ENCODE measurements around the gene IGSF3.

IGSF3 gene

GRCh38 chr1:116545359-116545705, 122.2 kb downstream of the IGSF3 start:
- no peak for DNase-seq

GRCh38 chr1:116544588-116545358, 122.8 kb downstream of the IGSF3 start:
- DNase-seq: no peak

- DNase-seq: peak; percentile 37
Observed at GRCh38 chr1:116540088-116540487, 127.4 kb downstream of the IGSF3 start.

GRCh38 chr1:116538544-116538943, 129.0 kb downstream of the IGSF3 start:
- DNase-seq: peak; percentile 37

- DNase-seq: no peak
Observed at GRCh38 chr1:116537898-116538297, 129.6 kb downstream of the IGSF3 start.

GRCh38 chr1:116537040-116537831, 130.3 kb downstream of the IGSF3 start:
- no peak for DNase-seq

- DNase-seq: no peak
Observed at GRCh38 chr1:116534014-116534739, 133.4 kb downstream of the IGSF3 start.

GRCh38 chr1:116533429-116533820, 134.1 kb downstream of the IGSF3 start:
- no peak for DNase-seq

GRCh38 chr1:116532671-116533428, 134.7 kb downstream of the IGSF3 start:
- DNase-seq: no peak

- no peak for DNase-seq
Observed at GRCh38 chr1:116531917-116532316, 135.6 kb downstream of the IGSF3 start.

GRCh38 chr1:116529681-116530080, 137.9 kb downstream of the IGSF3 start:
- DNase-seq: no peak

GRCh38 chr1:116529199-116529631, 138.3 kb downstream of the IGSF3 start:
- no peak for DNase-seq

GRCh38 chr1:116528329-116529083, 139.0 kb downstream of the IGSF3 start:
- DNase-seq: no peak

- no peak for DNase-seq
Observed at GRCh38 chr1:116525440-116525839, 142.1 kb downstream of the IGSF3 start.
